ENCODE results near the gene IL21. TPM values are rescaled to one million over a fixed set of nuclear protein-coding genes. Genes with fewer than 3 reads are reported as not detected.

The IL21 gene
- total RNA-seq, 2 experiments from 2014 or later: 0.08 to 0.14 TPM

- Histone ChIP-seq H3K4me1 (ENCODE audit: insufficient read depth, low read length) (peaks cover 5% of the 10 kb centered on the region), H3K4me3 (ENCODE audit: low read length) (no peak overlapping the region), H3K27me3 (ENCODE audit: control insufficient read depth in 1 of 2, insufficient read depth in 2 of 2, low read length in 2 of 2) (no peaks in the 10 kb centered on the region), H3K27ac (ENCODE audit: low read depth in 1 of 2, low read length in 2 of 2) (no peak overlapping the region), H3K9me3 (ENCODE audit: control insufficient read depth in 1 of 2, insufficient read depth in 1 of 2, low read length in 2 of 2) (no peaks in the 10 kb centered on the region), H3K36me3 (ENCODE audit: insufficient read depth, low read length) (no peaks in the 10 kb centered on the region)
- H3K9me3 Mint-ChIP-seq: no peaks in the 10 kb centered on the region
- no peak overlapping the region for H3K4me3 Mint-ChIP-seq
- ChIA-PET POLR2A (no interaction called here), CTCF (no interaction called here)
- no peak for TF ChIP-seq CTCF (IDR thresholded peaks at IDR 0.05)
- H3K36me3 Mint-ChIP-seq (ENCODE audit: low read depth): no peaks in the 10 kb centered on the region
- DNase-seq: no peak
- no peaks in the 10 kb centered on the region for H3K27me3 Mint-ChIP-seq
- no peak overlapping the region for H3K27ac Mint-ChIP-seq
- no peak for ATAC-seq (ENCODE audit: poor library complexity)
- H3K4me1 Mint-ChIP-seq (ENCODE audit: low read depth): peaks cover 28% of the 10 kb centered on the region
- intact Hi-C loops (cut with DNase I, micrococcal nuclease): no loop called here
These were observed 1.5 kb upstream of the IL21 start for GRCh38 chr4:122622400-122622799.

- CTCF ChIA-PET: interaction anchor here (1.4 kb wide), 1 partner anchor 42 kb away, joined by 4 read pairs; no protein-coding TSS in a partner anchor
- H3K4me1 Mint-ChIP-seq (ENCODE audit: low read depth): peaks cover 41% of the 10 kb centered on the region
These were observed 1.3 kb downstream of the IL21 start for GRCh38 chr4:122619611-122620010.

GRCh38 chr4:122617597-122618593 lies 3.0 kb downstream of the IL21 start:
- Mint-ChIP-seq H3K27me3 (no peaks in the 10 kb centered on the region), H3K27ac (peak overlapping the region; percentile 10), H3K4me3 (no peak overlapping the region), H3K9me3 (no peaks in the 10 kb centered on the region), H3K36me3 (ENCODE audit: low read depth) (no peaks in the 10 kb centered on the region), H3K4me1 (ENCODE audit: low read depth) (peaks cover 41% of the 10 kb centered on the region)
- DNase-seq (no peak), ATAC-seq (ENCODE audit: poor library complexity) (no peak)
- CTCF ChIA-PET: no interaction called here
- POLR2A ChIA-PET: no interaction called here
- Histone ChIP-seq H3K4me3 (ENCODE audit: low read length) (no peak overlapping the region), H3K27me3 (ENCODE audit: control insufficient read depth in 1 of 2, insufficient read depth in 2 of 2, low read length in 2 of 2) (no peaks in the 10 kb centered on the region), H3K36me3 (ENCODE audit: insufficient read depth, low read length) (no peaks in the 10 kb centered on the region), H3K27ac (ENCODE audit: low read depth in 1 of 2, low read length in 2 of 2) (no peak overlapping the region), H3K9me3 (ENCODE audit: control insufficient read depth in 1 of 2, insufficient read depth in 1 of 2, low read length in 2 of 2) (no peaks in the 10 kb centered on the region), H3K4me1 (ENCODE audit: insufficient read depth, low read length) (peaks cover 9% of the 10 kb centered on the region)
- intact Hi-C loops (cut with DNase I, micrococcal nuclease): no loop called here
- no peak for TF ChIP-seq CTCF (IDR thresholded peaks at IDR 0.05)

More at GRCh38 chr4:122619611-122620010, 1.3 kb downstream of the IL21 start:
- Histone ChIP-seq H3K36me3 (ENCODE audit: insufficient read depth, low read length) (no peaks in the 10 kb centered on the region), H3K27ac (ENCODE audit: low read depth in 1 of 2, low read length in 2 of 2) (no peak overlapping the region), H3K4me1 (ENCODE audit: insufficient read depth, low read length) (peaks cover 9% of the 10 kb centered on the region), H3K4me3 (ENCODE audit: low read length) (peak overlapping the region; percentile 21), H3K9me3 (ENCODE audit: control insufficient read depth in 1 of 2, insufficient read depth in 1 of 2, low read length in 2 of 2) (no peaks in the 10 kb centered on the region), H3K27me3 (ENCODE audit: control insufficient read depth in 1 of 2, insufficient read depth in 2 of 2, low read length in 2 of 2) (no peaks in the 10 kb centered on the region)
- POLR2A ChIA-PET: interaction anchor here (0.7 to 1.6 kb wide), 3 partner anchors 8 to 795 kb away, joined by 3 to 4 read pairs (median 3); no protein-coding TSS in a partner anchor
- no peak for ATAC-seq (ENCODE audit: poor library complexity)
- TF ChIP-seq CTCF (IDR thresholded peaks at IDR 0.05): no peak
- Mint-ChIP-seq H3K36me3 (ENCODE audit: low read depth) (no peaks in the 10 kb centered on the region), H3K27ac (peak overlapping the region; percentile 6), H3K4me3 (peak overlapping the region; percentile 52), H3K27me3 (no peaks in the 10 kb centered on the region), H3K9me3 (no peaks in the 10 kb centered on the region)
- intact Hi-C loops (cut with DNase I, micrococcal nuclease): no loop called here
- DNase-seq: no peak
